SIG-M5 treated with dmso at 0.1 percent for 504 hours (cell line): ENCODE results near the gene NFASC.

ENCODE experiments used
- DNase-seq: peaks from one replicate; lab custom pipeline; 2025; ENCODE audit not compliant: unreplicated experiment; lab: John Stamatoyannopoulos, UW

The NFASC gene

DNA sequence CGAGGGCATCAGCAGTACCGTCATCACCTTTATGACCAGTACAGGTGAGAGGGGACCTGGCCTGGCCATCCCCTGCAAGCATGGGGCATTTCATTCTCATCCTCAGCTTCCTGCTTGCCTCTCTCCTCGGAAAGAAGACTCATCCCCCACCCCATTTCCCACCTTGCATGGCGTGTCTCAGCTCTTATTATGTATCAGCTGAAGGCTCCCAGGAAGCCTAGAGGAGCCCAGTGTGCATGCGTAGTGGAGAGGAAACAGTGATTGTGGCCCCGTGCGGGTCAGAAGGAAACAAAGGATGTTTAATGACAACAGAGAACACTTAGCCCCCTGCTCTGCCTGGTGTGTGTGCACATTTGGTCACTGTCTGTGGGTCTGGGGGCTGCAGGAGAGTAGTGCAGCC is 132.0 kb downstream of the NFASC start:
- DNase-seq: no peak

DNA sequence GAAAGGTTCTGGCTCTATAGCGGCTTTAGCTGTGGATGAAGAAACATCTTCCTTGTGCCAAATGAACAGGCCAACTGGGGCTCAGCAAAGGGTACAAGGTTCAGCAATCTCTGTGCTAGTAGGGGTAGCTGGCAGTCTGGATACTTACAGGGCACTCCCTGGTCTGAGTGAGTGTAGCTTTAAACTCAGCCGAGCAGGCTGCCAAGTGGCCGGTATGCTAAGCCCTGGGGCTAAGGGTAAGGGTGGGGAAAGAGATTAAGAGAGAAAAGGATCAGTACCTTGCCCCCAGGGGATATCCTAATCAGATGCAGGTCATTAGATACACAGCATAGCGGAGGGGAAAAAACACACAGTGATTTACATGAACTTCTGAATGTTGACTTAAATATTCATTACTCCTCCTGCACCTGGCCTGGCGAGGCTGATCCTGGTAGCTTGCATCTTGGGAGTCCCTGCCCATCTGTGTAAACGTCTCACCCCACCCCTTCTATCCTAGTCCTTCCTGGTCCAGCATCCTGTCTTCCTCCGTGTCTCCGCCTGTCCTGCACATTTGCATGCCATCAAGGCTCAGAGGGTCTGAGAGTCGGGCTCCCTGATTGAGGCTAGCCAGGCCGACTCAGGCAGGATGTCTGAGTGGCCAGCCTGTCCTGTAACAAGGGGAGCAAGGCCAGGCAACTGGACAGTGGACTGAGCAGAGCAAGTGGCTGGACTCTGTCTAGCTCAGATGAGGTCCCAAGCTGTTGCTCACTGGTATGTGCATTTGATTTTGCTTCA is 132.9 kb downstream of the NFASC start:
- no peak for DNase-seq

DNA sequence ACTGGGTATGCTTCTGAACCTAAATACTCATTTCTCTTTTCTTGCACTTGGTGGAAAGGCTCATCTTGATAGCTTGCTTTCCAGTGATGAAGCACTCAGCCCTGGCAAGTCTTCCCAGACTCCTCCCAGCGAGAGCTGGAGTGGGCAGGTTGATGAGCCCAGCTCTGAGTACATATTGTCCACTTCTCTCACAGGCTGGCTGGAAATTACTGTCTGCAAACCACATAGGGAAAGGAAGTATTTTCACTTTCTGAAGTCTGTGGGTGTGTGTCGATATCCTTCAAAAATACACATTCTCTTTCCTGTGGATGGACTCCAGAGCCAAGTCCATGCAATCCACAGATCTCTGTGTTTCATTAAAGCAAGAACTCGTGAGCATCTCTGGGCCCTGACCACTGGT is 133.7 kb downstream of the NFASC start:
- DNase-seq: no peak

DNA sequence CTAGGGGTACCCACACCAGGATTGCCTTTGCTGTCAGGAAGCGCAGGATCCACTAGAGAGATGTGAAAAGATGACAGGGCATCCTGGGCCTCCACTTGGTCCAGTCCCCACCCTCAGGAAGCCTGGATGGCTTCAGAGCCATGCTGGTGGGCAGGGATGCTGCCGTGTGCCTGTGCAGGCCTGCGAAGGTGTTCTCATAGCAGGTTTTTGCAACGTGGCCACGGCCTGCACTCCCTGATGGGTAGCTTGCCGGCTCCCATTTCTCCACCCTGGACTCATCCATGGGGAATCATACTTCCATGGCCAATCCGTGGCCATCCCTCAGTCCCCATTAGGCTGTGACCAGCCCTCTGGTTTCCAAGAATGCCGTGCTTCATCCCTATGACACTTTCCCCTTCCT is 138.2 kb downstream of the NFASC start:
- DNase-seq: no peak

DNA sequence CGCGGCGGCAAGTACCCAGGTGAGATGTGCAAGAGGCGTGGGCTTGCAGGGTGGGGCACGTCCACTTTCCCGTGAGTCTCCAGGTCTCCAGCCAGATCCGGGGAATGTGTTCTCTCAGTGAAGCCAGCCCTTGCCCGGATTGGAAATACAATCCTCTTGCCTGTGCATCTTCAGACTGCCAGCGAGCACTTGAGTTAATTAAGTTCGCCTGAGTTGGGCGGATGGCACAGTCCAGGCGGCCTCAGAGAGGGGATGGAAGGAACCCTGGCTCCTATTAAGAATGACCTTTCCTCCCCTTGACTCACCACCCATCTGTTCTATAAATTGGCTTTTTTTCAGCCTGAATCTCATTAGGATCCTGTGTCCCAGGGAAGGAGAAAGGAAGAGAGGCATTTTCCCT is 139.0 kb downstream of the NFASC start:
- no peak for DNase-seq

DNA sequence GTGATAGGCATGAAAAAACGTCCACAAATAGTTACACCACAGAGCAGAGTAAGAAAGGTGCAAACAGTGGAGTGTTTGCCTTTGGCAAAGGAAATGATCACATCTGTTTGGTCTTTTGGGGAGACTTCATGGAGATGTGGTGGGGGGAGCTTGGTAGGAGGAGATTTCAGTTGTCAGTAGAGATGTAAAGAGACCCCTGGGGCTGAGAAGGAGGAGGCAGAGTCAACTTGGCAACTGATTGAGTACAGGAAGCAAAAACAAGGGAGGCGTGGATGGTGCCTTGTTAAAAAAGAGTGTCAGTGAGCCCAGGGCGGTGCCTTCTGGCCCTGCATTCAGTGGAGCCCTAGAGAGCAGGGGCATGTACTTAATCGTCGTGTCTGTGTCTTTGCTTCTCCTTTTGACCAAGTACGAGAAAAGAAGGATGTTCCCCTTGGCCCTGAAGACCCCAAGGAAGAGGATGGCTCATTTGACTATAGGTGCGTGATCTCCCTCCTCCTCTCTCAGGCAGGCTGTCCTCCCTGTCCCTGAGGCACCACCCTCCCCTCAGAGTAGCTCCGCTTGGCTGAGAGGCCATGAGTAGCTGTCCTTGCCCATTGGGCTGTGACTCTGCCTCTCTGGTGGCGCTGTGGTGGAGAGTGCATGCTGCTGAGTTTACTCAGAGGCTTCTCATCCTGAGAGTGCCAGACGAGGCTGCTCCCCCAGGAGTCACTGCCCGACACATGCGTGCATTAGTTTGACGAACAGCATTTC is 141.9 kb downstream of the NFASC start:
- no peak for DNase-seq

DNA sequence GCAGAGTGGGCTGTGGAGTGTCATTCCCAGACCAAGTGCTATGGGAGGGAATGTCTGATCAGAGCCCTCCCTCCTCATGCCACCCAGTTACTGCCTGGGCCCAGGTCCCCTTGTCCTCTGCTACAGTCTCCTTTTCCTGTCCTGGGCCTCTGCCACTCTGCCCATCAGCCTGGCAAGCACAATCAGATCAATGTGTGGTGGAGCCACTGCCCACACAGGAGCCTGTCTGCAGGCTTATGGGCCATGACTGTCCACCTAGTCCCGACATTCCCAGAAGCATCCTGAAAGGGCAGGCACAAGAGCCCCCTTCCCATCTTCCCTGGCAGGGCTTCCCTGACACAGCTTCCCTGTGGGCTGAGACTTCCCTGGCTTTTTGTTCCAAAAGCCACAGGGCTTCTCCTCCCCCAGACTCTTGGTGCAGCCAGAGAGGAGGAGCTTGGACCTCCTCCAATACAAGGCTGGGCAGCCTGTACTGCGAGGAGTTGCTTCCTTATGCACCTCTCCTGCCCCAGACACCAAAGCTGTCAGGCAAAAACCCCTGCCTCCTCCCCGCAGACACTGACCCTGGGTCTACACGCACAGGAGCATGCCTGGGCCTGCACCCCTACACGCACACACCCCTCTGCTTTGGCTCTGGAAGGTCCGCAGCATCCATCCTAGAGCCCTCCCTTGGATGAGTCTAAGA is 143.2 kb downstream of the NFASC start:
- no peak for DNase-seq

DNA sequence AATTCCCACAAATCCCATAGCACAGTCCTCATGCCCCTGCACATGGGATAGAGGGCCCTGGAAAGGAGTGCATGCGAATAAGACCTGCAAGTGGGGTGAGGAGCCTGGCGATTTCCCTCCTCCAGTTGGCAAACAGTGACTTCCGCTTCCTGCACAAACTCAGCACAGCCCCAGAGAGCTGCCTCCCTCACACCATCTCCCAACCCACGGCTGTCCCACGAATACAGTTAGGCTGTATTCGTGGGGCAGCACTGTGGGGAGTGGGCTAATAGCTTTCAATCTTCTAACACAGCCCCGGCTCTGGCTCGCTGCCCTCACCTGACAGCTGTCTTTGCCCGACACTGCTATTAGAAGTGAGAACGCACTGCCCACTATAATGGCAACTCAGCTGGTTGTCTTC is 144.1 kb downstream of the NFASC start:
- no peak for DNase-seq

DNA sequence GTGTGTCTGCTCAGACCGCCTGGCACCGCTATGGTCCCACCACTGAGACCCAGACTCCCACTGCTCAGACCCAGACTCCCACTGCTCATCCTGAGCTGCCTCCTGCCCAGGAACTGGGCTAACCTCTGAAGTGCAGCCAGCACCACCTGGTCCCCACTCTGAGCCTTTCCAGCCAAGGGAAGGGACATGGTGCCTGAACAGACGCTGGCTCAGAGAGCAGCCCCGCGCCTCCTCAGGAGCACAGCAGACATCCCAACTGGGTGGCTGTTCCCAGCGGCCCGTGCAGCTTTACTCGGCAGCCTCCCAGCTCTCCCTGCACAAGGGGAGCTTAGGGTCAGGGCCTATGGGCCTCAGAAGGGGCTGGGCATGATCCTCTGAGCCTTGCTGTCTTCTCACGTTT is 144.6 kb downstream of the NFASC start:
- no peak for DNase-seq

DNA sequence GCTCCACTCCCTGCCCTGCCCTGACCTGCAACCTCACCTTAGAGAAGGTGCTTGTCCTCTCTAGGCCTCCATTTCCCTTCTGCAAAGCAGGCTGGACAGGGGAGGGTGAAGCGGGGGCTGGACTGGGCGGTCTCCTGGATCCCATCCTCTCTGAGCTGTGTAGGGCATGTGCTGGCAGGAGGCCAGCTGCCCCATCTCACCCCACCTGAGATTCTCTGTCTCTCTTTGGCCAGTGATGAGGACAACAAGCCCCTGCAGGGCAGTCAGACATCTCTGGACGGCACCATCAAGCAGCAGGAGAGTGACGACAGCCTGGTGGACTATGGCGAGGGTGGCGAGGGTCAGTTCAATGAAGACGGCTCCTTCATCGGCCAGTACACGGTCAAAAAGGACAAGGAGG is 145.4 kb downstream of the NFASC start:
- no peak for DNase-seq

DNA sequence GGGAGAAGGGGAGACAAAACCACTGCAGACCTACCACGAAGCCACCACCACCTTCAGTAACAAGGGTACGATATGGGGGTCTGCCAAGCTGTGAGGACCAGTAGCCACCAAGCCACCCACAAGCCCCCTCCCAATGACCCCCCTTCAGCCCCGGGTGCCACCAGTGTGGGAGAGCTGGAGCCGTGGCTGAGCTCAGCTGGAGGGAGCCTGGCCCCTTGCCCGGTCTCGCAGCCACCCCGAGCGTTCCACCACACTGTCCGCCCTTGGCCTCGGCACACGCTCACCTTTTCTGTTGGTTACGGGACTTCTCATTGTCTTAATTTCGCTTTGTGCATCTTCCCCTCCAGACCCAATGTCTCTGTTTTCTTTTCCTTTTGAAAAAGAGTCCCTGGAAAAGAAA is 145.9 kb downstream of the NFASC start:
- no peak for DNase-seq

DNA sequence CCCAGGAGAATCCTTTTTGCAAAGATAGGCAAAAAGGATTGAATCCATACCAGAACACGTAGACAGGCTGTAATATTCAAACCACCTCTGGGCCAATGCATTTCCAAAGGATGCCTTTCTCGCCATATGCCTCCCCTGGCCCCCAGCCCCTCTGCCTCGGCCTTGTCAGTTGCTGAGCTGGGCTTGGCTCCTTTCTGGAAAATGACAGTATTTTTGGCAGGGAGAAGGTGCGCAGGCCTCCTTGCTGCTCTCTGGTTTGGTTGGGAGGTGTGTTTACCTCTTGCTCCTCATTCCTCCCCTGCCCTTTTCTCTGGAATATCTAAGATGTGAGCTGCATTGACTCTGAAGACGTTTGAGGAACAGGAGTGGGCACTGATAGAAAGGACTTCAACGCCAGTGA is 146.3 kb downstream of the NFASC start:
- no peak for DNase-seq

DNA sequence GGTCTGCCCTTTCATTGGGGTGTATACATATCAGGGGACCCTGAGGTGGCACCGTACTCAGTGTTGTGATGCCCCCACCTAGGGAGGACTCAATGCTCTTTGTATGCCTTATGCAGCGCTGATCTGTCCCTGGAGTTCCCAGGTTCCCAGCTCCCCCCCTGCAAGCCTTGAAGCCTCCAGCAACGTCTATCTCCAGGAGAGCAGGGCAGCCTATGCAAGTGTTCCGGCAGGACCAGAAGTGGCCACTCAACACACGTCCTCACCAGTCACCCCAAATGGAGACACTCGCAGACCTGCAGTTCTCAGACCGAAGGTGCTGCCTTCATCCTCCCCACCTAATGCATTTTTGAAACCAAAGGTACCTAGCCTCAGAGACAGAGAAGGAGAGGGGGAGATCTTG is 147.1 kb downstream of the NFASC start:
- DNase-seq: no peak

DNA sequence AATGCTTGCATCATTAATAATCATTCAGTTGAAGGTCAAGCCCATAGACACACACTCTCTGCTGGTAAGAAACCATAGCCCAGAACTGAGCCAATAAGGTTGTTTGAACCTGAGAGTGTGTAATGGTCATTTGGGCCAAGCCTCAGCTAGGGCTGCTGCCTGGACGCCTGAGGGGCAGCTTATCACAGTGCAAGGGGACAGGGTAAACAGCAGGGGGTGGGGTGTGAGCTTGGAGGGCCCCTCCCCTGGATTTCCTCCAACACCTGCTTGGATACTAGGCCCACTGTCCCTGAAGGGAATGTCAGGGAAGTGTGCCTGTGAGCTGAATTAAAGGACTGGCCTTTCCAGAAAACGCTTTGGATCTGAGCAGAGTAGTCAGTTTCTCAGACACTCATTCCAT is 147.7 kb downstream of the NFASC start:
- no peak for DNase-seq

DNA sequence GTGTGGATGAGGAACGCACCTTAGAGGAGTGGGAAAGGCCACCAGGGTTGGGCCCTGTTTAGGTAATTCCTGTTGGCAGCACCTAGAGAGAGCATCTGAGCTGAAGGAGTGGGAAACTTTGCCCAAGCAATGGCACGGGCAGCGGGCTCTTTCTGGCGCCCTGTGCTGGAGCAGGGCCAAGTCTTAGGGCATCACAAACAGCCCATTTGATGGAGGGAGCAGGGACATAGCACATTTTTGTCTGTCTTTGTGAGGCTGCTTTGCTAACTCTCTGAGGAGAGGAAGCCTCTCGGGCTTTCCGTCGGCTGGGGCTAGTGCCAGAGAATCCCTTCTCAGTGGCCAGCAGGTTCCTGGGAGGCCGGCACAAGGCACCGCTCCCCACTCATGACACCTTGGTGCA is 149.8 kb downstream of the NFASC start:
- no peak for DNase-seq

DNA sequence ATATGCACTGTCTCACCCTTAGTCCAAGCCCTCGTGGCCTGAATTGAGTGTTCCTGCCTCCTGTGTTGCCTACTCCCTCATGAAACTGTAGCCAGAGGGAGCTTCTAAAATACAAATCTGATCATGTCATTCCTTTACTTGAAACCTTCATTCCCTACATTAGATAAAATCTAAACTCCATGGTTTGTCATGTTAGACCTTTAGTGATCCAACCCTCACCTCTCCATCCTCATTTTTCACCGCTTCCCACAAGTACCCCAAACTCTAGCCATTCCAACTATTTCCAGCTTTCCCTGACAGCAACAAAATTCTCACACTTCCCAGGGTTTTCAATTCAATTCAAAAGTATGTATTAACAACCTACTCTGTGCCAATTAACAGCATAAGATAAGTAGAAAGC is 154.0 kb downstream of the NFASC start:
- no peak for DNase-seq

DNA sequence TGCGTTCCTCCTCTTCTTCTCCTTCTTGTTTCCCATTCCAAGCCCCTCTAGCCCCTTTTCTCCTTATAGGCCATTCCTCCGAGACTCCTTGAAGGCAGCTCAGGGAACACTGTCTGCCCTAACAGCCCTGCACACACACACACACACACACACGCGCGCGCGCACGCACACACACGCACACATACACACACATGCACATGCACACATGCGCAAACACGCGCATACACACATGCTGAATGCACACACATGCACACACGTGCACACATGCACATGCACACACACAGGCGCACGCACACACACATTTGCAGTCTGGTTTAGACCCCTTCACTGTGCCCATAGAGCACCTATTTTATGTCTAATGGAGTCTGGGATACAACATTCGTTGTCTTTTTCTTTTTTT is 154.6 kb downstream of the NFASC start:
- DNase-seq: no peak

DNA sequence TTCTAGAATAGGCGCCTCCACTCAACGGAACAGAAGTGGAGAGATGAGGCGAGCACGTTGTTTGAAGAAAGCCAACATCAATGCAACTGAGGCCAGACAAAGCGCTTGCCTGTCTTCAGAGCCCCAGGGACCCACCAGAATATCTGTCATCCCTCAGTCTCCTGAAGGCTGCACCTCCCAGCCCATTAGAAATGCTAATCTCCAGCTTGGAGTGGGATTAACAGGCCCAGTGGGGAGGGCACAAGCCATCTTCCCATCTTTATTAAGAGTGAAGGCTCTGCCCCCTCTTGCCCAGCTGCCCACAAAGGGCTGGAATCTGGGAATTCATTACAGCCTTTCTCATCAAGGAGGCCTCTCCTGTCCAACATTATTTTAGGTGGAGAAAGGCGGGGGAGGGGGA is 155.5 kb downstream of the NFASC start:
- no peak for DNase-seq

DNA sequence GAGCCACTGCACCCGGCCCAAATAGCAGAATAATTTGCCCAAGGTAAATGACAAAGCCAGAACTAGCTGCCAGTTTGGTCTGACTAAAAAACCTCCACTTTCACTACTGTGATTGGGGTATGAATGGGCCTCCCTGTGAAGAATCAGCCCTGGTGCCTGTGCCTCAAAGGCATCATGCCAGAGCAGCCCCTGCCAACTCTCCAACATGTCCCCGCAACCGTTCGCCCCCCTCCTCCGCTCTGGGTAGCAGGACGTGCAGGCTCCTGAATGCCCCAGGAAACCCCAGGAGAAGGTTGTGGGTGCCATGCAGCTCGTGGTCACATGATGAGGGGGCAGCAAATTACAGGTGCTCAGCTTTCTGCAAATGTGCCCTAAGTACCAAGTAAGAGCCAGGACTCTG is 157.7 kb downstream of the NFASC start:
- no peak for DNase-seq

DNA sequence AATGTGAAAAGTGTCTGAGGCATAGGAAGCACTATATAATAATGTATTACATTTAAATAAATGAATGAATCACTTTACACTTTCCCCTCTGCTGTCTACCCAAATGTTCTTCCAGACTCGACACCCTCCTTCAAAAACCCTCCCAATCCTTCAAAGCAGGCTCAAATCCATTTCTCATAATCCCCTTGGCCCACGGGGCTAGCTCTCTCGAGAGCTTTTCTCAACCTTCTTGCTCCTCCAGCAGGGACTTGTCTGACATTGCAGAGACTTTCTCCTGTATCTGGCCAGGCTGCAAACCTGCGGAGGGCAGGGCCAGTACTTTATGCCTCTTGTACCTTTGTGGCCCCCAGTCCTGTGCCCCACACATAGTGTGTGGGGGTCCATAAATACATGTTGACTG is 158.3 kb downstream of the NFASC start:
- DNase-seq: no peak

DNA sequence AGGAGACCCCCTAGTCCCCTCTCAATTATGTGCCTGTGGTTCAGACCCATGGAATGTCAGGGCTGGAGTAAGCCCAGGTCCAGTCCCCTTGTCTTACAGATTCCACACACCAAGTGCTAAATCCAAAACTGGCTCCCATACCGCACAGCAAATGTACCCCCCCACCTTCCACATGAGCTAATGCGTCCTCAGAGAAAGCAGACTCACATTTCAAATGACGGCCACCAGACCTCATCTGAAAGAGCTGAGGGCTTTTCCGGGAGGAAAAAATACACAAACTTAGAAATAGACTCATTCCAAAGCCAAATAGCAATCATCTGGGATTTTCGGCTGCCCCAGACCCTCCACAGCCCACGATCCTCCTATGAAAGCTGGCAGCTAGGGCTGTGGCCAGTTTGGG is 159.6 kb downstream of the NFASC start:
- no peak for DNase-seq

DNA sequence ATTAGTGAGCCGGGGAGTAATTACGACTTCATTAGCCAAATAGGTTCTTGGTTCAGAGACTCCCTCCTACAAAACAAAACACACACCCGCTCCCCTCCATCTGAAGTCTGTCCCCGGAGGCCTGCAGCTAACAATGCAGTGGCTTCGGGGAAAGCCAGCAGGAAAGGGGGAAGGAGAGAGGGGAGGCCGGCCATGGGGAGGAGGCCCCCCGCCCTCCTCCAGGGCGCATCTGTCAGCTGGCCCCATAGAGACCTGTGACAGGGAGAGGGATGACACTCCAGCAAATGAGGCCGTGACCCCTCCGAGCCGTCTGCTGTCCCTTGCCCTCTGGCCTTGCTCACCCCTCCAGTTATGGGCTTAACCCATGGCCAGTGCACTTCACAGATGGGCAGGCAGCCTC is 160.2 kb downstream of the NFASC start:
- no peak for DNase-seq
